Parathyroid adenoma (tissue), 2 donors: ENCODE measurements around the gene FAM120B.

Experiments used
- H2AFZ ChIP-seq: fragments of 300-600 bp; sonication (generic); one replicate; pipeline ENCODE4 v1.7.0; 2017; ENCODE audit warnings: antibody characterized with exemption, mild to moderate bottlenecking
- H3K27ac ChIP-seq: fragments of 300-600 bp; sonication (generic); one replicate; pipeline ENCODE4 v1.7.0; 2017
- H3K27me3 ChIP-seq: fragments of 300-600 bp; sonication (generic); one replicate; pipeline ENCODE4 v1.7.0; 2017; ENCODE audit warnings: low read length; ENCODE audit not compliant: control insufficient read depth, insufficient read depth
- H3K36me3 ChIP-seq: fragments of 300-600 bp; sonication (generic); one replicate; pipeline ENCODE4 v1.7.0; 2017; ENCODE audit warnings: low read length; ENCODE audit not compliant: control insufficient read depth, insufficient read depth
- H3K4me1 ChIP-seq: fragments of 300-600 bp; sonication (generic); one replicate; pipeline ENCODE4 v1.7.0; 2017; ENCODE audit warnings: control low read depth
- H3K4me2 ChIP-seq: fragments of 300-600 bp; sonication (generic); one replicate; pipeline ENCODE4 v1.7.0; 2017; ENCODE audit warnings: low read length
- H3K4me3 ChIP-seq: fragments of 300-600 bp; sonication (generic); one replicate; pipeline ENCODE4 v1.7.0; 2017; ENCODE audit warnings: low read depth, low read length
- H3K79me2 ChIP-seq: fragments of 300-600 bp; sonication (generic); one replicate; pipeline ENCODE4 v1.7.0; 2017; ENCODE audit warnings: control low read depth
- H3K9ac ChIP-seq: fragments of 300-600 bp; sonication (generic); one replicate; pipeline ENCODE4 v1.7.0; 2017; ENCODE audit warnings: mild to moderate bottlenecking
- H3K9me3 ChIP-seq: fragments of 300-600 bp; sonication (generic); one replicate; pipeline ENCODE4 v1.7.0; 2017; ENCODE audit warnings: low read length; ENCODE audit not compliant: control insufficient read depth
- CTCF ChIP-seq: fragments of 300-600 bp; sonication (generic); IDR thresholded peaks from one replicate; pipeline ENCODE4 v1.7.0; 2017; ENCODE audit warnings: antibody characterized with exemption, mild to moderate bottlenecking
- donor health status: primary hyperparathyroidism.

FAM120B gene

GRCh38 chr6:170453586-170454511 is 147.3 kb downstream of the FAM120B start:
- no peaks in the 10 kb centered on the region for H3K27me3 ChIP-seq
- no peak for TF ChIP-seq CTCF
- H3K36me3 ChIP-seq, result no peaks in the 10 kb centered on the region
- no peaks in the 10 kb centered on the region for H3K9me3 ChIP-seq
- H3K9ac ChIP-seq, result no peak overlapping the region
- no peak overlapping the region for H3K4me3 ChIP-seq
- H2AFZ ChIP-seq, result no peak overlapping the region
- H3K4me1 ChIP-seq, result no peaks in the 10 kb centered on the region
- no peaks in the 10 kb centered on the region for H3K79me2 ChIP-seq
- no peak overlapping the region for H3K4me2 ChIP-seq
- H3K27ac ChIP-seq, result no peak overlapping the region

- Histone ChIP-seq H3K4me2 (no peak overlapping the region), H3K4me3 (no peak overlapping the region), H3K36me3 (no peaks in the 10 kb centered on the region), H3K27ac (no peak overlapping the region), H3K9me3 (no peaks in the 10 kb centered on the region), H3K27me3 (no peaks in the 10 kb centered on the region), H3K79me2 (no peaks in the 10 kb centered on the region), H3K4me1 (no peaks in the 10 kb centered on the region), H3K9ac (no peak overlapping the region), H2AFZ (no peak overlapping the region)
- no peak for TF ChIP-seq CTCF
Measured at GRCh38 chr6:170454512-170455285, 148.1 kb downstream of the FAM120B start.

- H3K4me3 ChIP-seq, result no peak overlapping the region
- no peaks in the 10 kb centered on the region for H3K79me2 ChIP-seq
- TF ChIP-seq CTCF, result no peak
- H3K36me3 ChIP-seq, result no peaks in the 10 kb centered on the region
- no peak overlapping the region for H3K9ac ChIP-seq
- H3K4me2 ChIP-seq, result no peak overlapping the region
- no peak overlapping the region for H3K27ac ChIP-seq
- no peaks in the 10 kb centered on the region for H3K9me3 ChIP-seq
- H3K27me3 ChIP-seq, result no peaks in the 10 kb centered on the region
- H3K4me1 ChIP-seq, result no peaks in the 10 kb centered on the region
- H2AFZ ChIP-seq, result no peak overlapping the region
Measured at GRCh38 chr6:170455335-170455979, 148.9 kb downstream of the FAM120B start.

- no peaks in the 10 kb centered on the region for H3K9me3 ChIP-seq
- no peak overlapping the region for H3K27ac ChIP-seq
- H3K4me1 ChIP-seq, result no peaks in the 10 kb centered on the region
- no peaks in the 10 kb centered on the region for H3K27me3 ChIP-seq
- no peak overlapping the region for H3K4me3 ChIP-seq
- no peak overlapping the region for H3K4me2 ChIP-seq
- no peaks in the 10 kb centered on the region for H3K79me2 ChIP-seq
- TF ChIP-seq CTCF, result no peak
- no peak overlapping the region for H2AFZ ChIP-seq
- H3K36me3 ChIP-seq, result no peaks in the 10 kb centered on the region
- no peak overlapping the region for H3K9ac ChIP-seq
Measured at GRCh38 chr6:170456334-170456733, 149.8 kb downstream of the FAM120B start.
